NCI-H1436 (cell line): ENCODE measurements around the gene ST3GAL6.

Source experiments
- DNase-seq: peaks from one replicate; lab custom pipeline; 2025; lab: John Stamatoyannopoulos, UW

Gene ST3GAL6

DNA sequence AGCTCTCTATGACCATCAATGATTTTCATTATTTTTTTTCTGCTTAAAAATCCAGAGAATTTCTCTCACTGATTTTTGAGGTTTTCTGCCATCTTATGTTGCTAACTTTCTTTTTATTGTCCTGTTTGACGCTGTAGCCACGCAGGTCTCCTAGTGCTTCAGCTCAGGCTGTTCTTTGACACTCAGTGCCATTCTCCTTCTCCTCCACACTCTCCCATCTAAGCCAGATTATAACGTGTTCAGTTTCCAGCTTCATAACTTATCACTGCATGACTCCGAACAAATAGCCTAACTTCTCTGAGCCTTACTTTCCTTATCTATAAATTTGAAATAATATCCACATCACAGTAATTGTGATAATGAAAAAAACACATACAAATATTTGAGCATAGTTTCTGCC, 22.8 kb upstream of the ST3GAL6 start:
- DNase-seq, result no peak

DNA sequence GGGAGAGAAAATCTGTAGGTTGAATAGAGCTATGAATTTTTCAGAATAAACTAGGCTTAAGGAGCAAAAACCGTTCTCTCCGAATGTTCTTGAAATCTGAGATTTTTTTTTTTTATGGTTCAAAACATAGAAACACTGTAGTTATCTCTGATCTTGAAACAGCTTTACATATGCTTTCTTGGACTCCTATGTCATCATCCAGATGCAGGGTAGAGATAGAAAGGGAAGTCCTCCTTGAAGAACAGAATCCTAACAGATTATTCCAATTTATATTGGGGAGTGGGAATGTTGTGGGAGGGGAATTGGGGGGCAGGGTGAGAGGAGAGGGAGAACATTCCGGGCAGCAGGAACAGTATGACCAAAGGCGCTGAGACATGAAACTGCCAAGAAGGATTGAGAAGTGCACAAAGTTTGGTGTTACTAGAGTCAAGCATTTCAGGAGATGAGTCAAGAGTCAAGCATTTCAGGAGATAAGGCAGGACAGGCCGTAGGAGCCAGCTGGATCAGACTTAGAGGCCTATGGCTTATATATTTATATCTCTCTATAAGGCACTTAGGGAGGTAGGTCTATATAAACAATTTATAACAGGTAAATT, 21.9 kb upstream of the ST3GAL6 start:
- DNase-seq, result no peak

DNA sequence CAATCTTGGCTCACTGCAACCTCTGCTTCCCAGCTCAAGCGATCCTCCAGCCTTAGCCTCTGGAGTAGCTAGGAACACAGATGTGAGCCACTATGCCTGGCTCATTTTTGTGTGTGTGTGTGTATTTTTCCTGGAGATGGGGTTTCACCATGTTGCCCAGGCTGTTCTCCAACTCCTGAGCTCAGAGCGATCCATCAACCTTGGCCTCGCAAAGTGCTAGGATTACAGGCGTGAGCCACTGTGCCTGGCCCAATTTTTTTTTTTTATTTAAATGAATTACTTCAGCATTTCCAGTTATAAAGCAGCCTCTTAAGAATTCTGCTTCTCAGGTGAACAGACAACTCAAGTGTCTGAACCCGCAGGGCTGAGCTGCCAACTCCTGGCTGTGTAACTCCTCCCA, 20.1 kb upstream of the ST3GAL6 start:
- DNase-seq, result no peak

DNA sequence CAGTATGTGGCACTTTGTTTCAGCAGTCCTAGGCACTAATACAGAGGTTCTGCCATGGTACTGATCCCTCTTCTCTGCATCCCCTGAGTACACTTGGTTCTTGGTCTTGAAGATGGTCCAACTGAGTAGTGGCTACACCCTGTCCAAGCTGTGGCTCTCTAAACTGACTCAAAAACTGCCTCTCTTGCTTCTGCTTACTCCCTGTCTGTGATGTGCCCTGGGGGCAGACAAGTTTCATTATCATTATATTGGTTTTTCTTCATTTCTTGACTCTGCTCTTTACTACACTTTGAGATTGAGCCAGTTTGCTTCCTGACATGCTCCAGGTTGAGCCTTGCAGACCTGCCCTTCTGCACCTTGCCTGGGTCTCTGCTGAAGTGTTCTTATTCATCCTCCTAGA, 18.9 kb upstream of the ST3GAL6 start:
- DNase-seq, result no peak

DNA sequence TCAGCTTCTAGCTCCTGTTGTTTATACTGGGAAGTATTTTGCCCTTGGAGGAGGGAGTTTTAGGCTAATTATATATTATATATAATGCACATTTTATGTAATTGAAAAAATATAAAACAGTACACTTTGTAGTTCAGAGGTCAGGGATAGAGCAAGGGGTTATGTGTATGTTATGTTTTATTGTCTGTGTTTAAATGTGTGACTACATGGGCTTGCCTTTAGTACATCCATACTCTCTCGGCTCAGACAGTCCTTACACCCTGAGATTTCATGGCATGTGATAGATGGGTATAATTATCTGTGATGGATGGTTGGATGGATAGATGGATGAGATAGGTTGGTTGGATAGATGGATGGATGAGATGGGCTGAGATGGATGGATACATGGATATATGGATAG, 17.4 kb upstream of the ST3GAL6 start:
- no peak for DNase-seq

DNA sequence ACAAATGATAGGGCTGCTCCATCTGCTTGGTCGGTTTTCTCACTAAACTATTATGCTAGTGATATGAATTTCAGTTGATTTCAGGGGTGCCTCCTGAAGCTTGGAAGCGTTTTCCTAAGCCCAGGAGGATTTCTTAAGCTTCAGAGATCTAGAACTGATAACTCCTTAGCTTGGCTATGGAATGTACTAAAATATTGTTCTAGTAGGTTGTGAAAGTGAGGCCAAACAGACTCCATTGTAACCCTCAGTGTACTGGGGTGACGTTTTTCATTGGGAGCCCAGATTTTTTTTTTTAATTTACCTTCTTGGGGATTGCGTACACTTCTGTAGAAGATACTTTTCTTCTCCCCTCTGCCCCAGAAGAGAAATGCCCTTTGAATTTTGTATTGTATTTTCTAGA, 17.0 kb upstream of the ST3GAL6 start:
- DNase-seq, result no peak

DNA sequence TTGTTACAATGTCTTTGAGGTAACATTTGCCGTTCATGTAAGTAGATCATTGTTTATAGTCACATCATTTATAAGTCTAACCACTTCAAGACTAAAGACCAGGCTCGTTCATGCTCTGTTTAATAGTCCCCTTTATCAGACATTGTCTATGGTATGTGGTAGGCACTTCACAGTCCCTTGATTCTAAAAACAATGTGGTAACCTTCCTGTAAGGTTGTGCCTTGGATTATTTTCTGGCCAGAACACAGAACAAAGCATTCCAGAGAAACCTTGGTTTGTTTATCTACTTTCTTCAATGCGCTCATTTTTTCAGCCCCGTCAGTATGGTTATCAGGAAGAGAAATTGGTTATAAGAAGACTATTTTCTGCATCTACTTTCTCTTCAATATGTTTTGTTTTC, 16.3 kb upstream of the ST3GAL6 start:
- no peak for DNase-seq

DNA sequence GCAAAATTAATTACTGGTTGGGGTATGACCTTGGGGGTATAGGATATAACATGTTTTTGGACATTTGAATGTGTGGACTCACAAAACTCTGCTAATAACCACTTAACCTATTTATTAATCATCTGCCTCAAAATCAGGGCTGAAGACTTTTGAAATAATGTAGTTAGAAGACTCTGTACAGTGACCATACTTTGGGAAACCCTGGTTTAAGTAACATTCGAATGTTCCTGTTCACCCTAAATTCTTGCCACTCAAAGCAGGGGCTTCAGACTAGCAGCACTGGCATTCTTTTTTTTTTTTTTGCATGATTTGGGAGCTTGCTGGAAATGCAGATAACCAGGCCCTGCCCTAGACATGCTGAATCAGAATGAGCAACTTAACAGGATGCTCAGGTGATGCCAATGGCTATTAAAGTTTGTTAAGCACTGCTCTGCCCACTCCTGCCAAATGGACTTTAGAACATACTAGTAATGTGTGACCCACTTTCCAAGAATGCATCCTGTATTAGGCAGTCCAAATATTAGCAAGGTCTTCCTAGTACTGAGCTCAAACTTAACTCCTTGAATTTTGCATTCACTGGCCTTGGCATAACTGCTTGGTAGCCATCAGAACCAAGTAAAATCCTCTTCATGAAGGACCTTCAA, 12.7 kb upstream of the ST3GAL6 start:
- DNase-seq, result no peak

DNA sequence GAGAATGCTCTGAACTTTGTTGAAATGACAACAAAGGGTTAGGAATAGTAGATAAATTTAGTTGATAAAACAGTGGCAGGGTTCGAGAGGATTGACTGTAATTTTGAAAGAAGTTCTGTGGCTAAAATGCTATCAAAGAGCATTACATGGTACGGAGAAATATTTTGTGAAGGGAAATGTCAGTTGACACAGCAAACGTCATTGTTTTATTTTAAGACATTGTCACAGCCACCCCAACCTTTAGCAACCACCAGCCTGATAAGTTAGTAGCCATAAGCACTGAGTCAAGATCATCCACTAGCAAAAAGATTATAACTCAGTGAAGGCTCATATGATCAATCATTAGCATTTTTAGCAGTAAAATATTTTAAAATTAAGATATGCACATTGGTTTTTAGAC, 8.7 kb upstream of the ST3GAL6 start:
- no peak for DNase-seq

DNA sequence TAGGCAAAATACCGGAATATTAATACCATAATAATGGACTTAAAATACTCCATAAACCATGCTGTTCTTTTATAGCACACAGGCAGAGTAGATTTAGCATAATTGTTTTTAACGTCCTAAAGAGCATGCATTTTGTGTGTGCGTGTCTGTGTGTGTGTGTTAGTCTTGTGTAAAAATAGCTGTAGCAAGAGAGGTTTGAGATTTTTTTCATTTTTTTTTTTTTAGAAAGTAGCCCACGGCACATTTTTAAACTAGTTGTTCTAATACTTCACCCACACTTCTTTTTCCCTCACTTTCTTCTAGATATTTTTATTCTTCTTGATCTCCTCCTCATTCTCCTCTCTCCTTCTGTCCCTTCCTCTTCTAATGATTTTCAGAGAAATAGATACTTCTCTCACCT, 7.5 kb upstream of the ST3GAL6 start:
- DNase-seq, result no peak

DNA sequence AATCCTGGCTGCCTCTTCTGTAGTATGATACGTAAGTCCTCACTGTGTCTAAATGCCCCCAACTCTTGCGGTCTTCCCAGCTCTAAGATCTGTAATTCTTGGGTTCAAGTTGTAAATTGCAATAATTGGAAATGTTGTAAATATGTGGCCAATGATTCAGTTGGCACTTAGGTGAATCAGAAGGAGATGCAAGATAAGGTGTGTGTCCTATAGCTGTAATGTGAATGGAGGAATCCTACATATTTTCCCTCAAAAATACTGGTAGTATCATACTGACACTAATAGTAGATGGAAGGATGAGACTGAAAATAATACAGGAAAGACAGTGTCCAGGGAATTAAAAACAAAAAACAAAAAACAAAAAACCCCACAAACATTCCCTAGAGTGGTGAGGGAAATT, 3.5 kb upstream of the ST3GAL6 start:
- no peak for DNase-seq

DNA sequence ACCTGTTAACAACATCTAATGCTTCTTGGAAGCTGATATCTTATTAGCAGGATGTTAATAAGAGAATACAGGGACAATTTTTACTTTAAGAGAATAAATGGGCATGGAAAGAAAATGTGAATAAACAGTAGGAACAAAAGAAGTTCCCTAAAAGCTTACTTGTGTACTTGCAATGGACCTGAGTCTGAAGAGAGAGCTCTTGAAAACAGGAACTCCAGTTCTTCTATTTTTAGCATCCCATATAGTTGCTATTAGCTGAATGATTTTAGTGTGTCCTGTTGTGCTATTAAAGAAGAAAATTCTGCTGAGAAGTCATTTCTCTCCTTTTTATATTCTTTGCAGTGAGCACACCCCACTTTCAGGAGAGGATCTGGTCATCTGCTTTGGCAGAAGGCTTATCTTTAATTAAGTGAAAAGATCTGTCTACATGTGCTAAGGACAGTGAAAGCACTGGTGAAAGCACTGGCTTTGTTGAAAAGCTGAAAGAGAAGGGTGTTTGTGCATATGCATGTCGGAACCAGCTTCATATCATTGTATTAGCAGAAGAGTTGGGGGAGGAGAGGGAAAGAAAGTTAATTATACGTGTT, 1.4 kb upstream of the ST3GAL6 start:
- no peak for DNase-seq

DNA sequence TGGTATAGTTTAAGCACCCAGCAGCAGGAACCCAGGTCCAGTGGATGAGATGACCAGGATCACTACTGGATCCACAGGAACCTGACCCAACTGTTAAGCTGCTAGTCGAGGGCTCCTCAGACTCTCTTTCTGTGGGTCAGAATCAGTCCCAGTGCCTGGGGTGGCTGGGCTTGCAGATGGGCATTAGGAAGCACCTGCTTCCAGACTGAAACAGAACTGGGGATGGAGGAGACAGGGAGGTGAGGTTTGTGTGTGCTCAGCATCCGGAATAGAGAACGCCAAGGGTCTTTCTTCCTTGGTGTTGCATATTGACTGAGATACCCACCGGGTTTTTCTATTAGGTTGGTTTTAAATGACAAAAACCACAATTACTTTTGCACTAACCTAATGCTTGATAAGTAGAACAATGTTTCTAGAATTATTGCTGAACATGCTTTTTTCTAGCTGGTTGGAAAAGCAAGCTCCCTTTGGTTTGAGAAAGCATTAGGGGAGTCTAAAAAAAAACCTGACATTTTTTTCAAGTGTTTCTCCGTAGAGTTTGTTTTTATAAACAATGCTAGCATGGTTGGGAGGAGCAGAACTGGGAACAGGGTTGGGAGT, 779 bp downstream of the ST3GAL6 start:
- DNase-seq, result no peak

DNA sequence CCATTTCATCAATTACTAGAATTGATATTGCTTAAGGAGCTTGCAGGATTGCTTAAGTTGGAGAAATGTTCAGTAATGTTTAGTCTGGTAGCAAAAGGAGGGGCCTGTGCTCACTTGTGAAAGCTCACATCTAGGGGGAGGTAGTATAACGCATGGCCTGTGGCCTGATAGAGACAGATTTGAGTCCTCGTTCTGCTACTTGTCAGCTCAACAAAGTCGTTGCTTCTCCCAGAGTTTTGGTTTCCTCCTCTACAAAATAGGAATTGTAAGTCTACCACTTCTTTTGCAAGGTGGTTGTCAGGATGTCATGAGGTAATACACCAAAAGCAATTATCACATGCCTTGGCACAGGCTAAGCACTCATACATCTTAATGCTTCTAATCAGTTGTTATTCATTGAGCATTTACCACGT, 1.3 kb downstream of the ST3GAL6 start:
- no peak for DNase-seq

DNA sequence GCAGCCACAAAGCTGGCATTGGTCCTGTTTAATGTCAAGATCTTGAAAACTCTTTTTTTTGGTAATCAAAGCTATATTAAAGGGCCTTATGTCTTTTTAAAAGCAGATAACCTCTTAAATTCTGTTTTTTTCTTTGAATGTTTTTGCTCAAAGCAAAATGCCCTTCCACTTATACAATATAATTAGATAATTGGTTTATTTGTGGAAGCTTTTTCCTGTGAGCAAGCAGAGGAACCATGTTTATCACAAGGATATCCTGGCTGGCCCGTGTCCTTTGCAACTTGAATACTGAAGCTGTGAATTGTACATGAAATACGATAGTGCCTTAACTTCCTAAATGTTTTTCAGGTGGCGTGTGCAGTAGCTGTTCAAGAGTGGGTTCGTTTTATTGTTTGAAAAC, 2.6 kb downstream of the ST3GAL6 start:
- no peak for DNase-seq

DNA sequence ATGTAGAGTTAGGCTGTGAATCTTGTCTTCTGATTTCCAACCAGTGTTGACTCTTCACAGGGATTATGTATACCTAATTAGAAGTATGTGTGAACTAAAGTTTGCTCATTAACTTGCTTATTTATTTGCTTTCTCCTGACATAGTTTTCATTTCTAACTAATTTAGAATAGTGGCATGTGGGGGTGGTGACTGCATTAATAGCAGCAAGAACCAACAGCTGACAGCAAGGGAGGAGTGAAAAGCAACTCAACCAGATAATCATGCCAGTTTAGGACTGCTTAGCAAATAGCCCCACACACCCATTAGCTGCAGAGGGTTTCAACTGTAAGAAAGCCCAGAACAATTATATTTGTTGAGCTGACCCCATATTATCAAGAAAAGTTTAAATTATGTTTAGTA, 3.8 kb downstream of the ST3GAL6 start:
- no peak for DNase-seq

DNA sequence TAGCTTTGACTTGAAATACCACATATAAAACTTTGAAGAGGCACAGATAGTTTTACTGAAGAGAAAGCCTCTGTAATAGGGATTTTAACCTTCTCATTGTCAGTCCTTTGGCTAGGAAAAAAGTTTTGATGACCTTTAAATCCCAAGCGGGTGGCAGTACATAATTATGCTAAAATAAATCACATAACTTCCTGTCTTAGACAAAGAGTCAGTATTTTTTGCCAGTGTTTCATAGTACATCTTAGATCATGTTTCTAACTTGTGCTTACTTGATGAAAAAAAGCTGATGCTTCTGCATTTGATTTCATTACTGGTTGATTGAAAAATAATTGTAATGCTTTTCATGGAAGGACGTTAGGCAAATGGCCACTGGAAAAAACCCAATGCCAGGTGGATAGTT, 5.8 kb downstream of the ST3GAL6 start:
- DNase-seq, result no peak

DNA sequence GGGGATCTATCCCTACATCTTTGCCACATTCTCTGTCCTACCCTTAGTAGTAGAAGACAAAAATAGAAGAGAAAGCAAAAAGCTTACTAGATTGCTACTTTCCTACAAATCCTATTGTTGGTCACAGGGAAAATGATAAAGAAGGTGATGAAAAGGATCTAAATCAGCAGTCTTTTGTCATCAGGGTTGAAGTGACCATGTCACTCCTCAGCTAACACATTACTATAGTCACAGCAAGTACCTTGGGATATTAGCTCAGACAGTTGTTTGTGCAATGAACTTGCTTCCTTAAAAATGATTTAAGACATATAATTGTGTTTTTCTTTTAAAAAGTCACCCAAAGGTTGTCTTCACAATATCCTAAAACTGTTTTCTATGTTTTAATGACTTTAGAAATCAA, 6.3 kb downstream of the ST3GAL6 start:
- no peak for DNase-seq

DNA sequence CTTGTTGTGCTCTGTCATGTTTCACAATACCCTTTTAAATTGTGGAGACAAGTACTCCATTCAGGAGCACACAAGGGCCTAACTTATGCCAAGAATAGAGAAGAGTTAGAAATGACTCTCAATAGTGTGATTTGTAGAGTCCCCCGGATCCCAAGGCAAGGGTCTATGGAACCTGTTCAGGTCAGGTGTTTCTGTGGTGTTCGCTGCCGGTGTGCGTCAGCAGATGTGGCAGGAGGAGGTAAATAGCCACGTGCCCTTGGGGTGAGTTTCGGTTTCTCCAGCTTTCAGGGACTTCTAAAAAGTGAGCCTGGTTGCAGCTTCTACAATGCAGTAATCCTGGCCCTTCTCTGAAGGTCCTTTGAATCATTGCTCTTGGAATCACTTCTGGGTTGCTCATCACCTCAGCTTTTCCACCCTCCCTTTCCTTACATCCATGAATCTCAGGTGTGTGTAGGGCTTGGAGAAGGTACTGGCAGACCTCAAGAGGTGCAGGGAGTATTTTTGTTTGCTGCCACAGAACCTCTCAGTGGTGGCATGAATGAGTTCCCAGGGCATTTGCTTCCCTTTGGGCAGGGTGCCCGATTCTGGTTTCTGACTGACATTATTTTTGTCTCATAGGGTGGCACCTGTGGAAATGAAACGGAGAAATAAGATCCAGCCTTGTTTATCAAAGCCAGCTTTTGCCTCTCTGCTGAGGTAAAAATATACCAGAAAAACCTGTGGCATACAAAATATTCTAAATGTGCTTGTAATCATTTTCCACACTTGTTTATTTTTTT, 7.3 kb downstream of the ST3GAL6 start:
- no peak for DNase-seq

DNA sequence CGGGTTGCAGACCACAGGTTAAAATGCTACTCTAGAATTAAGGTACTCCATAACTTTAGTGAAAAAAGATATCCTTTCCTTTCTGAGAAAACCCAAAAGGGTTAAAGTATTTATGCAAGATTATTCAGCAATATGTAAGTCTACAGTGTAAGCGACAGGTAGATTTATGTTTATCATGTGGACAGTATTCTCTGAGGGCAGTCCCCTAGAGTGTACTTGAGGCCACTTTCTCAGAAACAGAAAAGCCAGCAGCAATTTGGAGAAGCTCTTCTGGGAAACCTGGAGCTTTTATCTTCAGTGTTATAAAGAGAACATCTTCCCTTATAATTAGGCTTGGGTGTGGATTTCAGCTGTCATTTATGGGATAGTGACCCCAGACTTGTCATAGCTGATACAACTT, 8.9 kb downstream of the ST3GAL6 start:
- no peak for DNase-seq

DNA sequence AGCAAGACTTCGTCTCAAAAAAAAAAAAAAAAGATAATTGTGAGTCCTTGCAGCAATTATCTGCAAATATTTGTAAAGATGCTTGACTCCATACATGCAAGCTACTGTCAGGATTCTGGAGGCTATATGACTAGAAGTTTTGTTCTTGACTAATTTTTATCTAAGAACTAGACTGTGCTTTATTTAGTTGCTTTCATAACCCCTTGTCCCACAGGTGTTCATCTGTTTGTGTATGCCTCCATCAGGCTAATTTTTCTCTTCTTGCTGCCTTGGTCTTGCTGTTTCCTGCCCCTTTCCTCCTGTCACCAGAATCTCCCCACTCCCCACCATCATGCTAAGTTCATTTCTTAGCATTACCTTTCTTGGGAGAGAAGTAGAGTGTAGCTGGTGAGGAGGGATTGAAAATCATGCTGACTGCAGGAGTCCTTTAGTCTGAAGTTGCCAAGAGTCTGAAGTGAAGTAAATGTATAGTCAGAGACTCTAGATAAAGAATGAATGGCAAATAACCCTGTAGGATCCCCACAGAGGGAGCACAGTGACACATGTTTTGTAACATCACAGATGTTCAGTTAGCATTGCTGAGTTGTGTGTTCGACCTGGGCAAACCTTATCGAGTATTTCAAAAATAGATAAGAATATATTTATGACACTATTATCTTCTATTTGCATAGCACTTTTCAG, 12.5 kb downstream of the ST3GAL6 start:
- no peak for DNase-seq

DNA sequence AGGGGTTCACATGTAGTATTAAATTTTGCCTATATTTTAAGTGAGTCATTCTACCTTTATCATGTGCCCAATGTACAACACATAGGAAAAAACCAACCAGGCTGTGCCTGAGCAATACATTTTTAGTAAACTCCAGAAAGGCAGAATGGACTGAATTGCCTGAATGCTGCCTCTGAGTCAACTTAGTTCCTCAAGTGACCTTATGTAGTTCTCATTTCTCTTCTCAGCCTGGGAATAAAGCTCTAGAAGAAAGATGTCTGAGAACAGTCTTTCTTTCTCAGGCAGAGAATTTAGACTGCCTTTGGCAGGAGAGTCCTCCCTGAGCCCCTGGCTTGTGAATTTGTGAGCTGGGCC, 13.0 kb downstream of the ST3GAL6 start:
- DNase-seq, result no peak
